GM21825 (cell line): ENCODE measurements around the gene ZBBX.

Source experiments
- ATAC-seq: cut with Tn5 transposase; IDR thresholded peaks from one replicate; pipeline ENCODE4 v1.9.1; 2021; ENCODE audit warnings: mild to moderate bottlenecking, moderate library complexity; ENCODE audit not compliant: unreplicated experiment

The ZBBX gene

GRCh38 chr3:167318996-167319615, 61.0 kb downstream of the ZBBX start:
- no peak for ATAC-seq

- no peak for ATAC-seq
Measured at GRCh38 chr3:167318306-167318705, 61.8 kb downstream of the ZBBX start.

- ATAC-seq, result no peak
Measured at GRCh38 chr3:167306319-167306718, 73.8 kb downstream of the ZBBX start.

GRCh38 chr3:167305340-167305890, 74.7 kb downstream of the ZBBX start:
- no peak for ATAC-seq

GRCh38 chr3:167304077-167304476, 76.0 kb downstream of the ZBBX start:
- no peak for ATAC-seq

GRCh38 chr3:167302678-167303077, 77.4 kb downstream of the ZBBX start:
- no peak for ATAC-seq

GRCh38 chr3:167300207-167300606, 79.9 kb downstream of the ZBBX start:
- no peak for ATAC-seq

GRCh38 chr3:167289435-167289834, 90.7 kb downstream of the ZBBX start:
- ATAC-seq, result no peak

GRCh38 chr3:167288737-167289136, 91.4 kb downstream of the ZBBX start:
- no peak for ATAC-seq

GRCh38 chr3:167287308-167287707, 92.8 kb downstream of the ZBBX start:
- no peak for ATAC-seq

- no peak for ATAC-seq
Measured at GRCh38 chr3:167274141-167274874, 105.8 kb downstream of the ZBBX start.

GRCh38 chr3:167253037-167253436, 127.1 kb downstream of the ZBBX start:
- no peak for ATAC-seq

- no peak for ATAC-seq
Measured at GRCh38 chr3:167251678-167252077, 128.4 kb downstream of the ZBBX start.

- ATAC-seq, result no peak
Measured at GRCh38 chr3:167246252-167246651, 133.8 kb downstream of the ZBBX start.

GRCh38 chr3:167241048-167241845, 138.8 kb downstream of the ZBBX start:
- ATAC-seq, result no peak

- no peak for ATAC-seq
Measured at GRCh38 chr3:167228135-167228534, 152.0 kb downstream of the ZBBX start.

GRCh38 chr3:167225821-167226220, 154.3 kb downstream of the ZBBX start:
- no peak for ATAC-seq

- ATAC-seq, result no peak
Measured at GRCh38 chr3:167209011-167209410, 171.1 kb downstream of the ZBBX start.

- ATAC-seq, result no peak
Measured at GRCh38 chr3:167203062-167203461, 177.0 kb downstream of the ZBBX start.

GRCh38 chr3:167198949-167199600, 181.0 kb downstream of the ZBBX start:
- ATAC-seq, result no peak
